ENCODE measurements around the gene VAV3. TPM values are rescaled to one million over a fixed set of nuclear protein-coding genes. Genes with fewer than 3 reads are reported as not detected.

VAV3 gene
- total RNA-seq, 1 donor from 2014 or later: 29.1 TPM

- Mint-ChIP-seq H3K9me3 (no peaks in the 10 kb centered on the region), H3K36me3 (ENCODE audit: low read depth) (peaks cover 3% of the 10 kb centered on the region), H3K4me3 (no peak overlapping the region), H3K27ac (no peak overlapping the region), H3K27me3 (no peaks in the 10 kb centered on the region), H3K4me1 (peaks cover 22% of the 10 kb centered on the region)
- intact Hi-C loops (cut with micrococcal nuclease): loop anchor here (2.0 to 5.0 kb wide), 2 partner anchors 14 to 36 kb away; no protein-coding TSS in a partner anchor
- ATAC-seq (ENCODE audit: low read depth) (no peak), DNase-seq (no peak)
- TF ChIP-seq CTCF (IDR thresholded peaks at IDR 0.05): no peak
- ChIA-PET CTCF (interaction anchor here (1.3 to 2.7 kb wide), 2 partner anchors 149 to 195 kb away, joined by 4 to 7 read pairs; no protein-coding TSS in a partner anchor), POLR2A (interaction anchor here (1.1 kb wide), 1 partner anchor 12 kb away, joined by 3 read pairs; the partner anchor contains the start of gene VAV3)
Measured at GRCh38 chr1:107976431-107976830, 11.5 kb upstream of the VAV3 start.

- ChIA-PET POLR2A (no interaction called here), CTCF (interaction anchor here (1.3 to 2.7 kb wide), 2 partner anchors 149 to 194 kb away, joined by 4 to 7 read pairs; no protein-coding TSS in a partner anchor)
- Mint-ChIP-seq H3K36me3 (ENCODE audit: low read depth) (peaks cover 3% of the 10 kb centered on the region), H3K4me1 (peaks cover 22% of the 10 kb centered on the region), H3K27ac (no peak overlapping the region), H3K27me3 (no peaks in the 10 kb centered on the region), H3K9me3 (no peaks in the 10 kb centered on the region), H3K4me3 (no peak overlapping the region)
- TF ChIP-seq CTCF (IDR thresholded peaks at IDR 0.05): no peak
- ATAC-seq (ENCODE audit: low read depth) (no peak), DNase-seq (no peak)
- intact Hi-C loops (cut with micrococcal nuclease): loop anchor here (2.0 to 5.0 kb wide), 2 partner anchors 15 to 36 kb away; no protein-coding TSS in a partner anchor
Measured at GRCh38 chr1:107975851-107976250, 10.9 kb upstream of the VAV3 start.

DNA sequence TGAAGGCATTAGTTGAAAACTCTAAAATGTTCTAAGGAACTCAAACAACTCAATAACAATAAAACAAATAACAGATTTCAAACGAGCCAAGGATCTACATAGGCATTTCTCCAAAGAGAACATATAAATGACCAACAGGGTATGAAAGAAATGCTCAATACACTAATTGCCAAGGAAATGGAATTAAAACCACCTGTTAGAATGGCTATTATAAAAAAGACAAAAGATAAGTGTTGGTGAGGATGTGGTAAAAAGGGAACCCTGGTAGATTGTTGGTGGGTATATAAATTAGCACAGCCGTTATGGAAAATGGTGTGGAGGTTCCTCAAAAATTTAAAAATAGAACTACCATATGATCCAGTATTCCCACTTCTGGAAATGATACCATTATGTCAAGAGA is 9.1 kb upstream of the VAV3 start:
- Mint-ChIP-seq H3K4me1 (peaks cover 13% of the 10 kb centered on the region), H3K27ac (no peak overlapping the region), H3K9me3 (no peaks in the 10 kb centered on the region), H3K36me3 (ENCODE audit: low read depth) (peaks cover 3% of the 10 kb centered on the region), H3K27me3 (no peaks in the 10 kb centered on the region), H3K4me3 (no peak overlapping the region)
- DNase-seq: no peak
- intact Hi-C loops (cut with micrococcal nuclease): no loop called here
- no peak for ATAC-seq (ENCODE audit: low read depth)
- POLR2A ChIA-PET: no interaction called here
- no peak for TF ChIP-seq CTCF (IDR thresholded peaks at IDR 0.05)
- CTCF ChIA-PET: no interaction called here

DNA sequence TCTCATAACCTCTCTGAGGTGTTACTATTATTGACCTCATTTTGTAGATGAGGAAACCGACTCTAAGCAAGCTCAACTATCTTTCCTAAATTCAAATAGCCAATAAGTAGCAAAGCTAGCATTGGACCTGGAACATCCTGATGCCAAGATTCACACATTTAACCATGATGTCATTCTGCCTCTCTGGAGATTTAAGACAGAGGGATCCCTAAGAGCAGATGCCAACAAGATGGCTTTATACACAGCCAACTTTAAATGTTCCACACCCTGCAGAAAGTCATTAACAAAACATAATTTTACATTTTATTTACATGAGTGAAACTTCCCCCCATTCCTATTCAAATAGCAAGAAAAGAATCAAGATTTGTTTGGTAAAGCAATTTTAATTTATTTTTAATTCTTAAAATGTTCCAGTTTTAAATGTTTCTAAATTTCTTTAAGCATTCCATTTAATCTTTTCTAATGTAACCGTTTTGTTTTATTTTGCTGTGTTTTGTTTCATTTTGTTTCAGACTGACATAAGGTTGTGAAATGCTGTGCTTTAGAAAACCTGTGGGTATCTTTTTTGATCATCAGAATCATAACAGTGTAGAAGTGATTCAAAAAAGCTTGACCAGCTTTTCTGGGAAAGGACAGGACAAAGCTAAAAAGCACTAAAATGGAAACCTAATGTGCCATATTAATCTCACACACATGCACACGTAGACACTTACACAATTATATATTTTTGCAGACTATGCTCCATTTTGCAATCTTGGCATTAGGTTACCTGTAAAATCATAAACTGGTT is 7.6 kb upstream of the VAV3 start:
- H3K9me3 Mint-ChIP-seq: no peaks in the 10 kb centered on the region
- intact Hi-C loops (cut with micrococcal nuclease): no loop called here
- CTCF ChIA-PET: no interaction called here
- TF ChIP-seq CTCF (IDR thresholded peaks at IDR 0.05): no peak
- no peaks in the 10 kb centered on the region for H3K27me3 Mint-ChIP-seq
- no peak overlapping the region for H3K27ac Mint-ChIP-seq
- POLR2A ChIA-PET: interaction anchor here (0.6 kb wide), 1 partner anchor 96 kb away, joined by 3 read pairs; no protein-coding TSS in a partner anchor
- H3K4me1 Mint-ChIP-seq: peaks cover 11% of the 10 kb centered on the region
- DNase-seq (no peak), ATAC-seq (ENCODE audit: low read depth) (no peak)
- H3K4me3 Mint-ChIP-seq: no peak overlapping the region
- no peaks in the 10 kb centered on the region for H3K36me3 Mint-ChIP-seq (ENCODE audit: low read depth)

GRCh38 chr1:107966550-107966949 is 1.6 kb upstream of the VAV3 start:
- H3K4me3 Mint-ChIP-seq: peak overlapping the region; percentile 21
- ChIA-PET CTCF (interaction anchor here (1.5 kb wide), 1 partner anchor 32 kb away, joined by 4 read pairs; no protein-coding TSS in a partner anchor), POLR2A (no interaction called here)
- TF ChIP-seq CTCF (IDR thresholded peaks at IDR 0.05): no peak
- no peak for ATAC-seq (ENCODE audit: low read depth)
- H3K27ac Mint-ChIP-seq: peak overlapping the region; percentile 19
- H3K27me3 Mint-ChIP-seq: no peaks in the 10 kb centered on the region
- no peak for DNase-seq
- H3K9me3 Mint-ChIP-seq: no peaks in the 10 kb centered on the region
- H3K4me1 Mint-ChIP-seq: peaks cover 38% of the 10 kb centered on the region
- peaks cover 14% of the 10 kb centered on the region for H3K36me3 Mint-ChIP-seq (ENCODE audit: low read depth)
- intact Hi-C loops (cut with micrococcal nuclease): loop anchor here (5.0 to 10.0 kb wide), 2 partner anchors 41 to 588 kb away; no protein-coding TSS in a partner anchor

Measured in activated B cell treated with CpG ODN at 0.5 μM for 24 hours (primary cell).